ENCODE data around the gene MAP4K3.

DNA sequence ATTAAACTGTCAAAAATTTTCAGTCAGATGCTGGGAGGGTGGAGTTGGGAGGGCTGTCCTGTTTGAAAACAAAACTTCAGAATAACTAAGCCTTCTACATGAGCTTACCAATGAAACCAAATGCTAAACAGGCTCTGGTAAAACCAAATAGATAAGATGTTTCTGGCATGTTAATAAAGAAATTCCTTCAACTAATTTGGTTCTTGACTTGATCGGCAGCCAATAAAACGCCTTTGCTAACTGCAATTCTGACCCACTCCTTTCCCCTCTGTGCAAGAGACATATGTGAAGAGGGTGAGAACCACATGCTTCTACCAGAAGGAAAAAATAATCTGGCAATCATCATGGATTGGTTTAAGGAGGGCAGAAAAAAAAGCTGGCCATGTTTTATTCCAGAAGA is 20.9 kb downstream of the MAP4K3 start:
- TF ChIP-seq CTCF (IDR thresholded peaks at IDR 0.05), result no peak
- no peak for TF ChIP-seq POLR2AphosphoS5 (IDR thresholded peaks at IDR 0.05)

Measured in breast epithelium (tissue), 3 donors.